Measurements from ENCODE around the gene RAB3IL1.

Gene RAB3IL1

GRCh38 chr11:61947486-61948210, 30.3 kb upstream of the RAB3IL1 start:
- TF ChIP-seq GATA1 (IDR thresholded peaks at IDR 0.05; ENCODE audit: low read depth, low read length) (no peak), POLR2A (IDR thresholded peaks at IDR 0.05; ENCODE audit: low read length) (no peak)
- DNase-seq = peak; percentile 85 to 93

GRCh38 chr11:61946894-61947293, 29.5 kb upstream of the RAB3IL1 start:
- TF ChIP-seq GATA1 (IDR thresholded peaks at IDR 0.05; ENCODE audit: low read depth, low read length) (no peak), POLR2A (IDR thresholded peaks at IDR 0.05; ENCODE audit: low read length) (no peak)
- DNase-seq = no peak

- TF ChIP-seq POLR2A (IDR thresholded peaks at IDR 0.05; ENCODE audit: low read length) (no peak), GATA1 (IDR thresholded peaks at IDR 0.05; ENCODE audit: low read depth, low read length) (no peak)
- no peak for DNase-seq
Measured at GRCh38 chr11:61945191-61945590, 27.8 kb upstream of the RAB3IL1 start.

GRCh38 chr11:61940466-61940865, 23.1 kb upstream of the RAB3IL1 start:
- no peak for DNase-seq
- TF ChIP-seq POLR2A (IDR thresholded peaks at IDR 0.05; ENCODE audit: low read length) (no peak), GATA1 (IDR thresholded peaks at IDR 0.05; ENCODE audit: low read depth, low read length) (no peak)

GRCh38 chr11:61935861-61936260, 18.5 kb upstream of the RAB3IL1 start:
- no peak for DNase-seq

GRCh38 chr11:61930933-61931332, 13.6 kb upstream of the RAB3IL1 start:
- DNase-seq = no peak
- TF ChIP-seq GATA1 (IDR thresholded peaks at IDR 0.05; ENCODE audit: low read depth, low read length) (no peak), POLR2A (IDR thresholded peaks at IDR 0.05; ENCODE audit: low read length) (no peak)

More at GRCh38 chr11:61935861-61936260, 18.5 kb upstream of the RAB3IL1 start:
- TF ChIP-seq POLR2A (IDR thresholded peaks at IDR 0.05; ENCODE audit: low read length) (no peak), GATA1 (IDR thresholded peaks at IDR 0.05; ENCODE audit: low read depth, low read length) (no peak)

GRCh38 chr11:61928606-61929005, 11.2 kb upstream of the RAB3IL1 start:
- TF ChIP-seq POLR2A (IDR thresholded peaks at IDR 0.05; ENCODE audit: low read length) (no peak), GATA1 (IDR thresholded peaks at IDR 0.05; ENCODE audit: low read depth, low read length) (no peak)
- no peak for DNase-seq

- no peak for TF ChIP-seq GATA1 (IDR thresholded peaks at IDR 0.05; ENCODE audit: low read depth, low read length)
- TF ChIP-seq POLR2A (IDR thresholded peaks at IDR 0.05; ENCODE audit: low read length) = no peak
- no peak for DNase-seq
Measured at GRCh38 chr11:61927501-61927900, 10.1 kb upstream of the RAB3IL1 start.

GRCh38 chr11:61926235-61926634, 8.9 kb upstream of the RAB3IL1 start:
- TF ChIP-seq POLR2A (IDR thresholded peaks at IDR 0.05; ENCODE audit: low read length) (no peak), GATA1 (IDR thresholded peaks at IDR 0.05; ENCODE audit: low read depth, low read length) (no peak)
- DNase-seq = no peak

- no peak for TF ChIP-seq POLR2A (IDR thresholded peaks at IDR 0.05; ENCODE audit: low read length)
- no peak for TF ChIP-seq GATA1 (IDR thresholded peaks at IDR 0.05; ENCODE audit: low read depth, low read length)
- no peak for DNase-seq
Measured at GRCh38 chr11:61925736-61926135, 8.4 kb upstream of the RAB3IL1 start.

GRCh38 chr11:61924064-61924455, 6.7 kb upstream of the RAB3IL1 start:
- no peak for TF ChIP-seq GATA1 (IDR thresholded peaks at IDR 0.05; ENCODE audit: low read depth, low read length)
- TF ChIP-seq POLR2A (IDR thresholded peaks at IDR 0.05; ENCODE audit: low read length) = no peak
- no peak for DNase-seq

- TF ChIP-seq GATA1 (IDR thresholded peaks at IDR 0.05; ENCODE audit: low read depth, low read length) (no peak), POLR2A (IDR thresholded peaks at IDR 0.05; ENCODE audit: low read length) (peak; percentile 77)
- DNase-seq = peak; percentile 94
Measured at GRCh38 chr11:61923166-61924063, 6.0 kb upstream of the RAB3IL1 start.

- peak; percentile 72 to 79 for DNase-seq
- TF ChIP-seq POLR2A (IDR thresholded peaks at IDR 0.05; ENCODE audit: low read length) (no peak), GATA1 (IDR thresholded peaks at IDR 0.05; ENCODE audit: low read depth, low read length) (no peak)
Measured at GRCh38 chr11:61922539-61922938, 5.2 kb upstream of the RAB3IL1 start.

GRCh38 chr11:61921446-61921845, 4.1 kb upstream of the RAB3IL1 start:
- DNase-seq = peak in 1 of 2 experiments; percentile 21
- TF ChIP-seq GATA1 (IDR thresholded peaks at IDR 0.05; ENCODE audit: low read depth, low read length) (no peak), POLR2A (IDR thresholded peaks at IDR 0.05; ENCODE audit: low read length) (no peak)

All from erythroblast (primary cell).